DMS79 (cell line): ENCODE results near the gene DLEC1.
"Not testable (repeated sequence)": the region's sequence is repeated elsewhere in the genome, so short reads cannot be mapped to it uniquely, and the experiment has no call there.

Experiments
- DNase-seq: peaks from one replicate; lab custom pipeline; 2025; lab: John Stamatoyannopoulos, UW

DLEC1 gene

DNA sequence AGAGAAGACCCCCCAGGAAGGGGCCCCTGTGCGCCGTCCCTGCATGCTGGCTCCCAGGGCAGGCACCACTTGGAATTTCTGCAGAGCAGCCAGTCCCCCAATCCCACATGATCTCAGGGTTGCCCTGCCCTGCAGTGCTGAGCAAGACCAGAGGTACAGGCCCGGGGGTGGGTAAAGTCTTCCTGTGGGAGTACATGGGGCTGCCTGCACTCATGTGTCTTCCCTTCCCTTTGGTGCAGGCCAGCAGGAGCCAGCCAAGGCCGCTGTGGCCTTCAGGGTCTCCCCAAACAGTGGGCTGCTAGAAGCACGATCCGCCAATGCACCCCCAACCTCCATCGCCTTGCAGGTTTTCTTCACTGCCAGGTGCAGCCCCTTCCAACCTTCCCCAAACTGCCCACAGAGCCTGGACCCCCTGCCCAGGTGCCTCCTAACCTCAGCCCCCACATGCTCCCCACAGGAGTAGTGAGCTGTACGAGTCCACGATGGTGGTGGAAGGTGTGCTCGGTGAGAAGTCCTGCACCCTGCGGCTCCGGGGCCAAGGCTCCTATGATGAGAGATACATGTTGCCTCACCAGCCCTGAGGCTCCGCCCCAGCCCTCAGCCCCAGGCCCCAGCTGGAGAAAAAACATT lies 82.9 kb downstream of the DLEC1 start:
- no peak for DNase-seq

DNA sequence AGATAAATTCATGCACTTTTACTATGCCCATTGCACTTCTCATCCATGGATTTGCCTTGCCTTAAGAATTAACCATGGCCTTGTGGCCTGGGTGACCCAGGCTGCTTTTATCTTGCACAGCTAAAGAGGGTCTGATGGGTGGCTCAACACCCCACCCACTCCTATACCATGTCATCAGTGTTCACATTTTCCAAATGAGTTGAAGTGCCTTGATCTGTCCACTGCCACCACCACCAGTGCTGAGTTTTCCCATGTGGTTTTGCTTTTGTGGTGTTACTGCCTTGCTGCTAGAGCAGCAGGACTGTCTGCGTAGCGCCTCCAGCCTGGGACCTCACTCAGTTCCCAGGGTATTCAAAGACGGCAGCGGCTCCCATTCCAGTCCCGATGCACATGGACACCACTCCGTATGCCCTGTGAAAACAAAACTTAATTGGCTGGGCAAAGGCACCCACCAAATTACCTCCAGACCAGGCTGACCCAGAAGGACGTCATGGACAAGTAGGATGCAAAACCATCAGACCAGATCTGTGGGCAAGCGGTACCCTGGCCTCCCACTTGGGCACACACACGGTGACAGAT lies 83.8 kb downstream of the DLEC1 start:
- DNase-seq, result no peak

- DNase-seq, result no peak
Measured at GRCh38 chr3:38124324-38125122, 85.5 kb downstream of the DLEC1 start.

DNA sequence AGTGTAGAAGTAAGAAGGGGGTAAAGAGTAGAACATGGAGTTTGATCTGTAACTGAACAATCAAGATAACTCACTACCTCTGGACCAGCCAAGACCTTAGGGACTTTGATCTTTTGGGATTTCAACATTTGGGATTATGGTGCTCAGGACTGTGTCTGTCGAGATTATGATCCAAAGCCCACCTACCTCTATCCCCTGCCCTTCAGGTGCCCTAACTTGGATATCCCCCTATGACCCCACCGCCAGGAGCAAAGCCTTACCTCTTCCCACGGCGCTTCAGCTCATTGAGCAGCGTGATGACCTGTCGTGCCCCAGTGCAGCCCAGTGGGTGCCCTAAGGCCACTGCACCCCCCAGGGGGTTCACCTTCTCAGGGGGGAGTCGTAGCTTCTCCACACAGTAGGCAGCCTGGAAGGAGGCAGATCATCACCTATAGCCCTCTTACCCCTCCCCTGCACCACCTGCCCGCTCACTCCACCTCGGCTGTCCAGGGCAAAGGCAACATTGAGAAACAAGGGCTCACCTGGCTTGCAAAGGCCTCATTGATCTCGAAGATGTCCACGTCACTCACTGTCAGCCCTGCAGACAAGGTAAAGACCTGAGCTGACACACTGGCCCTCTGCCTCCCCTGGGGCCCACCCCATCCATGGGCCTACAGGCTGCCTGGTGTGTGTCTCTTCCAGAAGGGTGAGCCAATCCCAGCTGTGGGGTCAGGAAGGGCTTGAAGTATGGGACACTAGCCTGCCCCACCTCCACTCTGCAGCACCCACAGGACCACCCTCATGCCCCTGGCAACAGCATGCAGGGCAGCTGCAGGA lies 86.5 kb downstream of the DLEC1 start:
- no peak for DNase-seq

- no peak for DNase-seq
Measured at GRCh38 chr3:38126121-38126892, 87.3 kb downstream of the DLEC1 start.

DNA sequence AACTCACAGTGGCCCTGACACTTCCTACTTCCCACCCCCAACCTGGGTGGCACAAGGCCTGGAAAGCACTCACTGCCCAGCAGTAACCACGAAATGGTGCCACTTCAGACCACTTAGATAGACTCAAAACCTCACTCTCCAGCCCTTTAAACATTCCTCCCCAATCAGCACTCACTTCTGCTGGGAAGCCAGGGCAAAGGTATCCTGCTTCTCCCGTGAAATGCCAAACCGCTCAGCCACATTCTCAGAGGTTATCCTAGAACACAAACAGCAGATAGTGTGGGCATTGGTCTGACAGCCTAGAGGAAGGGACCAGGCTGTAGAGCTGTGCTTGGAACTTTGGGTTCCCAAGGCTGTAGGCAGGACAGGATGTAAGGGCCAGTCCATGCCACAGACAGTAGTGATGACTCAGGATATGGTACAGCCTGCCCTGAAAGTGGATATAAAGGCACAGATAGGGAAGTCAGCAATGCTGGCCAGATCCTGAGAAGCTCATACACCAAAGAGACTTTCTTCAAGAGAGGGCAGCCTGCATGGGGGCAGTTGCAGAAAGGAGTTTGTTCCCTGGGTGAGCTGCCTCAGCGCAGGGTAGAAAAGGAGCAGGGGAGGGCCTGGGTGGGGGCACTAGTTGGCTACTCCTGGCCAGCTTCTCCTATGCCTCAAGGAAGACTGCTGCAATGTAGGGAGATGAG lies 88.7 kb downstream of the DLEC1 start:
- no peak for DNase-seq

DNA sequence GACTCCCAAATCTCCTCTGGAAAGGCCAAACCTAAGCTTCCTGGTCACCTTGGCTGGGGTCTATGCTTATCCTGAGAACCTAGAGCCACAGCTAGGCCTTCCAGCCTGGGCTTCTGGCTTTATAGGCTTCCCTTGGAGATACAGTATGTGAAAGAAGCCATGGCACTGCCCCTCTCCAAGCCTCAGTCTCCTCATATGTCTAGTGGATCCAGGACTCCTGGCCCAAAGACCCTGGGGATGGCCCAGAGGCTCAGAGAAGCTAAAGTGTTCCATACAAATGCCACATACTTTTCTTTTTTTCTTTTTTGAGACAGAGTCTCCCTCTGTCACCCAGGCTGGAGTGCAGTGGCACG lies 89.3 kb downstream of the DLEC1 start:
- DNase-seq, result no peak

GRCh38 chr3:38129058-38129457 lies 90.0 kb downstream of the DLEC1 start:
- DNase-seq, result no peak

DNA sequence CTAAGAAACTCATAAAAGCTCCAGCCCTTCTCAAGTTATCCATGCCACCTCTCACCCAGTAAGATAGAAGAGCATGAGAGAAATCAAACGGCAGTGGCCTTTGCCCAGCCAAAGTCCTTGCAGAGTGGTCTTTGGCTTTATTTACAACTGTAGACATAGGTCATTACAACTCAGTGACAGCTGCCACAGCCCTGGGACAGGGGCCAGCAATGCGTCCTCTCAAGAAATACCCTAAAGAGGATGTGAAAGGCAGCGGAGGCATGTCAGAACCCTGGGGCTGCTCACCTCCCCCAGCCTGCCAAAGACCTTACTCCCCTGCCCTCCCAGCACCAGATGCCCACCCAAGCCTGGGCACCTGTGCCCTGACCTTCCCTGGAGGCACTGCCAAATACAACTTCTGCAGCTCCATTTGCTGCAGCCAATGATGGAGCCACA lies 91.6 kb downstream of the DLEC1 start:
- DNase-seq, result no peak

DNA sequence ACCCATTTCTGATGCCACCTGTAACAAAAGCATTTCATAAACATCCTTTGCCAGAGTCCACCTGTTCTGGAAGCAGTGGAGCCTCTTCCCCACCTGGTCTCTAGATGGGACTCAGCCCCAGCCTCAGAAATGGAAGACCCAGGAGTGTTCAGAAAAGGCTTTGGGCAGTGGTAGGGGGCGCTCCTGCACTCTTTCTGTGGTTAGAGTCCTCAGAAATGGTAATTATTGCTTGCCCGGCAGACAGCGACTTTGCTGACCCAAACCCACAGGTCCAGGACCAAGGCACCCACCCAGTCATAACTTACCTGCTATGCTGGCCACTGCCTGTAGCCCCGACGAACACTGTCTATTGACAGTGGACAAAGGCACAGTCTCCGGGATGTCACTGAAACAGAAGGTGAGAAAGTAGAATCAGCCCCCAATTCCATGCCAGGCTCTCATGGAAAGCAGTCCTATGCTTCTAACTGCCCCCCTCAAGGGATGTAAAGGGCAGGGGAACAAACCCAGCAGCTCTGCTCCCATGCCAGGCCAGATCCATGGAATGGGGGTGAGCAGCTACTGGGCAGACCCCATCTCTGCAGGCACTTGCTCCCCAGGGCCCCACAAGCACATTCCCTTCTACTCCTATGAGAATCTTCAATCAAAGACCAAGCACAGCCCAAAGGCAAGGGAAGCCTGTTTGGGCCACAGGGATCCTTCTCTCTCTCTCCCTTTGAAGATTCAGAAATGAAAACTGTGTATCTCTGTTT lies 92.8 kb downstream of the DLEC1 start:
- DNase-seq, result no peak

DNA sequence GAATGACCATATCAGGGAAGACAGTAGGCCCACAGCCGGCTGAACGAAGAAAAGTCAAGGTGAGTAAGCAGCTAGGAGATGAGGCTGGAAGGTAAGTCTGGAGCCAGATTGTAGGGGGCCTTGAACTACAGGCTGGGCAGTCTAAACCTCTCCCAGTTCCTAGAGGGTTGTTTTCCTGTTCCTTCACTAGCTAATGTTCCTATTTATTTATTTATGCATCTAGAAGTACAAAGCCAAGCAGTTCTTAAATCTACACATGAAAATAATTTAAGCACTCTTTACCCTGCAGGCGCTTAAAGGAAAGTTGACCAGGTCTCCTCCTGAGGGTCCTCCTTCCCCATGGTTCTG lies 94.2 kb downstream of the DLEC1 start:
- DNase-seq, result no peak

DNA sequence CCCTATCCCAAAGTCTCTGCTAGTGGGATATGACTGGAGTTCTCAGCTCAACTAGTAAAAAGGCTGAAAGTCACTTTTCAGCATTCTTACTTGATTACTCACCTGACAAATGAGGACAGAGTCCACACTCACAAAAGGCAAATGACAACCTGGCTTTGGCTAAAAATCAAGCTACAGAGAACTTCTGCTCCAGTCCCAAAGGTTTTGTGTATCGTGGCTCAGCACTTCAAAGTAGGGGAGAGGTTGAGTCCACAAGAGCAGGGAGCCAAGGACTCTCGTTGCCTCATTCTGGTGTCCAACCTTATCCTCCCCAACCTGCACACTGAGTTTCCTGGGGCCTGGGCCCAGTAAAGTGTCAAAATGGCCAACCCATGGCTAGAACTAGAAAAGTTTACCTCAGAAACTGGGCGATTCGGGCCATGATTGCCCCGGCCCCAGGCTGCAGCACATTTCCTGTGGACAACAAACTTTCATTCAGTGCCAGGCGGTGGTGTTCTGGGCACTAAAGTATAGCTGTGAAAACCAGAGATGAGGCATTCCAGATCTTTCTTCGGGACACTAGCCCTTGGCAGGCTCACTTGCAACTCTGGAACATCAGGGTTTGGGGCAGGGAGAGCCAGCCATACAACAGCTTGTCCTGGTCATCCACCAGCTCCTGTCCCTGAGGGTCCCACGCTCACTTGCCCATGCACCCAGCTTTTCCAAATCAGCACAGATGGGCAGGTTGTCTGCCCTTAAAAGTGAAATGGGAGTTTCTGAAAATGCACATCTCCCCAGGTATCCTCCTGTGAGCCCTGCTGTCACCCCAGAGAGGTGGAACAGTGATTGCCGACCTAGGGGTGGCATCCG lies 94.8 kb downstream of the DLEC1 start:
- DNase-seq, result no peak

GRCh38 chr3:38134517-38135143 lies 95.6 kb downstream of the DLEC1 start:
- DNase-seq, result not testable (repeated sequence)

GRCh38 chr3:38135621-38136277 lies 96.7 kb downstream of the DLEC1 start:
- DNase-seq, result not testable (repeated sequence)

GRCh38 chr3:38136393-38136776 lies 97.4 kb downstream of the DLEC1 start:
- no peak for DNase-seq

DNA sequence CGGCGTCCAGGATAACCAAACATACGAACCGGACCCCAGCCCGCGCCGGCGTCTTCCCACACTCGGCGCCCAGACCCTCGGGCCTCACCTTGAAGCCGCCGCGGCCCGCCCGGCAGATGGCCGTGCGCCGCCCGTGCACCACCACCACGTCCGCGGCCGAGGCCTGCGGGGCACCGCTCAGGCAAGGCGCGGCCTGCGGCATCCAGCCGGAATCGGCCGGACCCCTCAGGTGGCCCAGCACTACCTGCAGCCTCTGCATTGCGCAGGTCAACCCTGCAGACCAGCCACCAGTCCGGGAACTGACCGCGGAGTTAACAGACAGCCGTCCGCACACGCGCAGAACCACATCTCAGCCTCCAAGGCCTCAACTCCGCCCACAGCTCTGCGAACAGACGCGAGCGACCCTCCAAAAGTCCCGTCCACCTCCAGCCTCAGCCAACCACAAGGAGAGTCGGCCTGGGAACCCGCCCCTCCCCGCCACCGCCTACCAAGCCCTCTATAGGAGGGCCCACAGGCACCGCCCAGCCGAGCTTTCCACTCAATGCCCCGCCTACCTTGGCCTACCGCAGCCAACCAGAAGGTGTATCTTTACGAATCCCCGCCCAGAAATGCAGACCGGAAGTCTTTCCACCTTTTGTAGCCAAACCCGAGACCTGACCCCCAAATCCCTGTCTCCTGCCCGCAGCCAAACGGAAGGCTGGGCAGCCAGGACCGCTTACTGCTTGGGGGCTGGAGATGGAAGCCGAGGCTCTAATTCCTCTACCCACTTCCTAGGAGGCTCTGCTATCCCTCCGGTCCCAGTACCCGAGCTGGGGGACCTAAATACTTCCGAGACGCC lies 98.0 kb downstream of the DLEC1 start, which contains the start of gene ACAA1:
TSS of gene ACAA1 (minus strand) at position 351 of the 838 bp plus-strand sequence. CDS start at position 259, 92 bp downstream.
- peak; percentile 89 for DNase-seq

DNA sequence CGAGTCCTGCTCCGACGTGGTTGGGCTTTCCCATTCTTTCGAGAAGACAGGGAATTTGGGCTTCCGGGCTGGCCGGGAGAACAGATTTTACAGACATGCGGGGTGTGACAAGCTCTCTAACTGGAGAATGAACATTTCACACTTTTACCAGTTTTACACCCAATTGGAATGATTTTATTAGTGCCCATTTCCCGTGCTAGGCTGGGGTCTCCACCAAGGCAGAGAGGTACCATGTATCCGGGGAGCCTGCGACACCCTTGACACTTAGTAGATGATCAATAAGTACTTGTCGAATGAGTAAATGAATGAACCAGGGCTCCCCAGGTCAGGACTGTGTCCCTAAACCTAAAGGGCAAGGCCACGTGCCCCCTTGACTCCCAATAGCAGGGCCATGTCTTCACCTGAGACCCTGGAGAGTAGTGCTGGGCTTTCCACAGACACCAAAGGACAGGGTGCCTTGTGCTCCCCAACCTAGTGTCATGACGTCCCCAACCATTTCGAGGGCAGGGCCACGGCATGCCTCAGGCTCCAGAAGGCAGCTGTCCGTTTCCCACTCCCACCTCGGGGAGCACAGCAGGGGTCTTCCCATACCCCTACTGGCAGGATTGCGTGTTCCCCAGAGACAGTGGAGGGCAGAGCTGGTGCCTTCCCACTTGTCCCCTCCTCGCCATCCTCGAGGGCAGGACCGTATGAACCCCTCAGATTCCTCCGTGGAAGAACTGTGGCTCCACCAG lies 98.8 kb downstream of the DLEC1 start:
- DNase-seq, result peak; percentile 27
